Activated effector memory CD4-positive, alpha-beta T cell treated with anti-CD3 and anti-CD28 coated beads, Interleukin-2, amount 50 U/mL, for 16 hours (primary cell): ENCODE results near the gene USP35.

Experiments used
- DNase-seq: peaks from one replicate; pipeline ENCODE4 v3.0.0-alpha.2; 2020

The USP35 gene

DNA sequence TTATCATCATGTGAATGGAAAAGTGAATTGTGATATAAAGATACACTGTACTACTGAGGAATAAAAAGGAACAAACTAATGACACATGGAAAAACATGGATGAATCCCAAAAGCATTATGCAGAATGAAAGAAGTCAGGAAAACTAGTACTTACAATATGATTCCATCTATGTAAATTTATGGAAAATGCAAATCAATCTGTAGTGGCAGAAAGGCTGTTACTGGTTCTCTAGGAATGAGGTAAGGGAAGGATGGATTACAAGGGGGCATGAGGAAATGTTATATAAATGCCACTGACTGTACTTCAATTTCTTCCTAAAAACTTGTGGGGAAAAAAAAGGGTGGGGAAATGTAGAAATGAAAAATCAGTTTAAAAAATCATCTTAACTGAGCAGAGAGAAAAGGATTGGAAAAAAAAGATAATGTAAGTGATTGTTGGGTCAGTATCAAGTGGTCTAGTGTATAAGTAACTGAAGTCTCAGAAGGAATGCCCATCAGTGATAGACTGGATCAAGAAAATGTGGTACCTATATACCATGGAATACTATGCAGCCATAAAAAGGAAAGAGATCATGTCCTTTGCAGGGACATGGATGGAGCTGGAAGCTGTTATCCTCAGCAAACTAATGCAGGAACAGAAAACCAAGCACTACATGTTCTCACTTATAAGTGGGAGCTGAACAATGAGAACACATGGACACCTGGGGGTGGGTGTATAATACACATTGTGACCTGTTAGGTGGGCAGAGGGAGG is 48.8 kb downstream of the USP35 start:
- no peak for DNase-seq

DNA sequence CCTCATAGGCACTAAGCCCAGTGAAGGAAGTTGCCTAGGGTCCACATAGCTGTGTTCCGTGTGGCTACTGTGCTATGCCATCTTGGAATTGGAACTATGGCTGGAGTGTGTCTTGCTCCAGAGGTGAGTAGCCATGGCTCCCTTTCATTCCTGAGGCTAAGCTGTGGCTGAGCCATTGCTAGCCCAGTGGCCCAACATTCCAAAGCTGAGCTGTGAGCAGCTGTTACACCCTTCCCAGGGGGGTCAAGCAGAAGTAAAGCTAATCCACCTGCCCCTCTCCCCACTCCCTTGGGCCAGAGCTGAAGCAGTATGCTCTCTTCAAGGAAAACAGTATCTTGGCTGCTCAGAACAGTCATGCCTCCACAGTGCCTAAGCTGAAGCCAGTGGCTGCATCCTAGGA is 51.1 kb downstream of the USP35 start:
- no peak for DNase-seq

DNA sequence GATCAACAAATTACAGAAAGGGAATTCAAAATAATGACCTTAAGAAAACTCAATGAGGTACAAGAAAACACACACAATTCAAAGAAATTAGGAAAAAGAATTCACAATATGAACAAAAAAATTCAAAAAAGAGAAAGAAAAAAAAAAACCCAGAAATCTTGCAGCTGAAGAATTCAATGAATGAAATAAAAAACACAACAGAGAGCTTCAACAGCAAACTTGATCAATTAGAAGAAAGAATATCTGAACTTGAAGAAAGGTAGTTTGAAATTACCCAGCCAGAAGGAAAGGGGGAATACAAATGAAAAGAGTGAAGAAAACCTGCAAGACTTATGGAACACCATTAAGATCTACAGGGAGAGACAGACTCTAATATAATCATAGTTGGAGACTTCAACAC is 52.8 kb downstream of the USP35 start:
- no peak for DNase-seq

DNA sequence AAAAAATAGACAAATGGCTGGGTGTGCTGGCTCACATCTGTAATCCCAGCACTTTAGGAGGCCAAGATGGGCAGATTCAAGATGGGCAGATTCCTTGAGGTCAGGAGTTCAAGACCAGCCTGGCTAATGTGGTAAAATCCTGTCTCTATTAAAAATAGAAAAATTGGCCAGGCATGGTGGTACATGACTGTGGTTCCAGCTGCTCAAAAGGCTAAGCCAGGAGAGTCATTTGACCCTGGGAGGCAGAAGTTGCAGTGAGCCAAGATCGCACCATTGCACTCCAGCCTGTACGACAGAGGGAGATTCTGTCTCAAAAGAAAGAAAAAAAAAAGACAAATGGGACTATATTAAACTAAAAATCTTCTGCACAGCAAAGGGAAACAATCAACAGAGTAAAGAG is 55.4 kb downstream of the USP35 start:
- no peak for DNase-seq

DNA sequence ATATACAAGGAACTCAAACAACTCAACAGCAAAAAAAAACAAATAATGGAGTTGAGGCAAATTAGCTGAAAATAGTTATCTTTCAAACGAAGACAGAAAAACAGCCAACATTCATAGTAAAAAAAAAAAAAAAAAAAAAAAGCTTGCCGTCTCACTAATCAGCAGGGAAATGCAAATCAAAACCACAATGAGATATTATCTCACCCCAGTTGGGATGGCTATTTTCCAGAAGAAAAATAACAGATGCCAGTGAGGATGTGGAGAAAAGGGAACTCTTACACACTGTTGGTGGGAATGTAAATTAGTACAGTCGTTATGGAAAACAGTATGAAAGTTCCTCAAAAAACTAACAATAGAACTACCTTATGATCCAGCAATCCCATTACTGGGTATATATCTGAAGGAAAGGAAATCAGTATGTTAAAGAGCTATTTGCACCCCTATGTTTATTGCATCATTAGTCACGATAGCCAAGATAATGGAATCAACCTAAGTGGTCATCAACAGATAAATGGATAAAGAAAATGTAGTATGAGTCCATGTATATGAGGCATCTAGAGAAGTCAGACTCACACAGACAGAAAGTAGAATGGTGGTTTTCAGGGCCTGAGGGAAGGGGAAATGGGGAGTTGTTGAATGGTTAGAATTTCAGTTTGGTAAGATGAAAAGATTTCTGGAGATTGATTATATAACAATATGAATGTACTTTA is 56.0 kb downstream of the USP35 start:
- DNase-seq, result no peak

DNA sequence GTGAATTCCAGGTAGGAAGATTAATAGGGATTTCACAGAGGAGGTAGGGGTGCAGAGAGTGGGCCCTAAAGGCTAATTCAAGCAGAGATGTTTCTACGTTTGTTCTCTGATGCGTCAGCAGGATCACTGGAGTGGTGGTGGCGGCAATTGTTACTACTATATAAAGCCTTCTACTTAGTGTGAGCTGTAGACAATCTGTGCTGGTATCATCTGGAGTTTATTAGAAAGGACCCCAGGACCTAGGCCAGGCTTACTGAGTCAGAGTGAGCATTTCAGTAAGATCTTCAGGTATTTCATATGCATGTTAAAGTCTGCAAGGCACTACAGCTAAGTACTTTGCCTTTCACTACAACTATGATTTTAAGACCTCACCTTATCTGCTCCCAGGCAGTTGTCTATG is 59.5 kb downstream of the USP35 start:
- no peak for DNase-seq

DNA sequence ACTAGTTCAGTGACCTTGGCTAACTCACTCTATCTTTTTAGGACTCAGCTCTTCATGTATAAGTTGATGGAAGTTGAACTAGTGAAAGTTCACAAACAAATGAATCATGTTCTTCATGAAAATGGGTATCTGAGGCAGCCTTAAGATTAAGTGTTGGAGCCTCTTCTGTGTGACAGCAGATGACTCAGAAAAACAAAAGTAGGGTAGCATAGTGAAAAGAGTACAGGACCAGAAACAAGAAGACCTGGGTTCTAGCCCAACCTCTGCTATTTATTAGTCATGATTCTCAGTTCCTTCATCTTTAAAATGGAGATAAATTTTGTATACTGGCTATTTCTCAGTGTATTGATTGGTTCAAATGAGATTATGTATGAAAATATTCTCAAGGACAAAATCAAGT is 60.2 kb downstream of the USP35 start:
- DNase-seq, result no peak

DNA sequence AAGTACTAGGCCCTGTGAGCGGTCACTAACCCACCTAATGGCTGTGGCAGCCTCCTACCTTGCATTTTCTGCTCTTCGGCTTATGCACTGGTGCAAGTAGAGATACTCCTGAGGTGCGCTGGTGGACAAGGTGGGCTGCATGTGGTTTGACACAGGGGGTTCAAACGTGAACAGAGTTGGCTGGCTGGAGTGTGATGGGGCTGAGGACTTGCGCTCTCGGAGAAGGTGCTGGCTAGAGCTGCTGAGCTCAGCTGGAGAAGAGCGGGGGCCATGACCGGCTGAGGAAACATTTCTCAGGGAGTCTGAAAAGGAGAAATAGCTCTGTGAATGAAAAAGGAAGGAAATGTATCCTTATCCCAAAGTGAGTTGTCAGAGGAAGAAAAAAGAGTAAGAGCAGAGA is 61.4 kb downstream of the USP35 start:
- DNase-seq, result no peak

DNA sequence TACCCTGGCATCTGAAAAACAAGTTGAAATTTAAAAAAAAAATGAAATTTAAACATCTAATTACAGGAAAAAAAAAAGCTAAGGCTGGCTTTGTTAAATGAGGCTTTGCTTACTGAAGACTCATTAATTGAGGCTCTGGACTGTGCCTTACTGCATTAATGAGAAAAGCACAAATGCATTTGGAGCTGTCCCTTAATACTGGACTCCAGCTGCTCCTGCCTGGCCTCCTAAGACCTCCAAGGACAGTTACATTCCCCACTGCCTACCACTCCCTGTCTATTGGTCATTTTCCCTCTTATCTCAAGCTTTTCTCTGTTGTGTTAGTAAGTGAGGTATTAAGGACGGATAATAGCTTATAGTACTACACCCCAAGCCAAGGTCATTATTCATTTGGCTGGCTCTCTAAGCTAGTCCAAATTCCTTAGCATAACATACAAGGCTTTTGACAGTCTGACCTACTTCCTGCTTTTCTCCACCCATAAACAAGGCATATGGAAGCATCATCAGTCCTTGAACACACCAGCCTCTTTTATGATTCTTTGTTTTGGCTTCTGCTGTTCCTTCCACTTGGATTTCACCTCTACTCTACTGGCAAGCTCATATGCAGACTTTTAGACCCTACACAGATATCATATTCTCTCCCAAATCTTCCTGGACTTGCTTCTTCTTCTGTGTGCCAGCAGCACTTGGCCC is 62.5 kb downstream of the USP35 start:
- DNase-seq, result no peak

DNA sequence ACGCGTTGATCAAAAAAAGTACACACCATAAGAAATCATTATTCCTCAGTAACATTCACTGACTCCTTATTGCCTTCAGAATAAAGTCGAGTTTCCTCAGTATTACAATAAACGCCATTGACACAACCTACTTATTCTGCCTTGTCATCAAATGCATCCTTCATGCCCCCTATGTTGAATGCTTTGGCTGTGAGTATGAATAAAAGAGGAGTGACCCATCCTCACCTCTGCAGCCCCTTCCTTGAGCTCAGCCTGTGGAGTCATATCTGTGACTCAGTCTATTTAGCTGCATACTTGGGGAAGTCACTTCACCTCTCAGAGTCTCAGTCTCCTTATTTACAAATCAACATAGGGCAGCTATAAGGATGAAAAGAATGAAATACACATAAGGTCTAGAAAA is 65.1 kb downstream of the USP35 start:
- no peak for DNase-seq

DNA sequence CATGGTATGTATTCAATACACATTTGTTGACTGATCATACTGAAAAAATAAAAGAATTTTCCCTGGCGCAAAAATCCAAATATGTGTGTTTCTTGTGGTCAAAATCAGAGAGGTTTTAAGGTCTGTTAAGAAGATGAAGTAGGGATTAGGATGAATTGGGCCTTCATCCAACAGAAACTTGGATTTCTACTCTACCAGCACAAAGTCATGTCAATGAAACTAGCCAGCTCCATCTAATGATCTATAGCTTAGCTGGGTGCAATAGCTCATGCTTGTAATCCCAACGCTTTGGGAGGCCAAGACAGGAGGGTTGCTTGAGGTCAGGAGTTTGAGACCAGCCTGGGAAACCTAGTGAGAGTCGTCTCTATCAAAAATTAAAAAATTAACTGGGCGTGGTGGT is 65.5 kb downstream of the USP35 start:
- DNase-seq, result no peak

DNA sequence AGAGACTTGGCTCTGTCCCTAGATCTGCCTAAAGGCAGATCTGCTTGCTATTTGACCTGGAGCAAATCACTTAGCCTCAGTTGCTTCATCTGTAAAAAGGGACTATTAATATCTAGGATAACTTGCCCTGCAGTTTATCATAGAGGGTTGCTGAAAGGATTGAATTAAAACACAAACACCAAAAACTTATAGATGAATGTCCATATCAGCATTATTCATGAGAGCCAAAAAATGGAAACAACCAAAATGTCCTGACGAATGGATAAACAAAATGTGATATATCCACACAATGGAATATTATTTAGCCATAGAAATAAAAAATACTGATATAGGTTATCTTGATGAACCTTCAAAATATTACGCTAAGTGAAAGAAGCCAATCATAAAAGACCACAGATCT is 67.2 kb downstream of the USP35 start:
- DNase-seq, result no peak

DNA sequence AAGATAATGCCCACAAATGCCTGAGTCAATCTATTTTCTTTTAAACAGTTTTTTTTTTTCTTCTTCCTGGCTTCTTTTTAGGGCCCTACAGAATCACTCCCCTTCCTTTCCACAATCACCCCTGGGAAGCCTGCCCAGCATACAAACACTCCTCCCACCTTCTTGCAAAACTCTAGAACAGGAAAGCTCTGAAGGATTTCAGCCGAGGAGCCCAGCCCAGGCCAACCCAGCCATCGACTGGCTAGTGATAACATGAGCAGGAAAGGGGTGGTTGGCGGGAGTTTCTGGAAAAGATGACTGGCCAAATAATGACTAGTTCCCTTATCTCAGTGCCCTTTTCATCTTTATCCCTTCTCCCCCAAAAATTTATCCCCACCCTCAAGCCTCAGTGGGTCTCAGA is 68.2 kb downstream of the USP35 start:
- DNase-seq, result no peak

DNA sequence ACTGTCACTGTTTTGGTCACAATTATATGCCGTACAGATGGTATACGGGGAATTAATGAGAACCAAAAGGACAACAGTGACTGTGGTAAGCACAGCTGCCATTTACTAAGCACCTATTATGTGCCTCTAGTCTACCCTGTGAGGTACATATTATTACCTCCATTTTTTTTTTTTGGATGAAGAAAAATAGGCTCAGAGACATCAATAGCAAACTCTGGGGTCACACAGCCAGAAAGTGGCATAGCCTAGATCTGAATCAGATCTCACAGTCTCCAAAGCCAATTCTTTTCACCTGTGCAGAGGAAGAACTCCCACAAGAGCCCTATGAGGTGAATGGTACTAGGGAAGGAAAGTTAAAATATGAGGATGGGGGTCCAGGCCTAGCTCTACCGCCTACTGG is 68.9 kb downstream of the USP35 start:
- no peak for DNase-seq

DNA sequence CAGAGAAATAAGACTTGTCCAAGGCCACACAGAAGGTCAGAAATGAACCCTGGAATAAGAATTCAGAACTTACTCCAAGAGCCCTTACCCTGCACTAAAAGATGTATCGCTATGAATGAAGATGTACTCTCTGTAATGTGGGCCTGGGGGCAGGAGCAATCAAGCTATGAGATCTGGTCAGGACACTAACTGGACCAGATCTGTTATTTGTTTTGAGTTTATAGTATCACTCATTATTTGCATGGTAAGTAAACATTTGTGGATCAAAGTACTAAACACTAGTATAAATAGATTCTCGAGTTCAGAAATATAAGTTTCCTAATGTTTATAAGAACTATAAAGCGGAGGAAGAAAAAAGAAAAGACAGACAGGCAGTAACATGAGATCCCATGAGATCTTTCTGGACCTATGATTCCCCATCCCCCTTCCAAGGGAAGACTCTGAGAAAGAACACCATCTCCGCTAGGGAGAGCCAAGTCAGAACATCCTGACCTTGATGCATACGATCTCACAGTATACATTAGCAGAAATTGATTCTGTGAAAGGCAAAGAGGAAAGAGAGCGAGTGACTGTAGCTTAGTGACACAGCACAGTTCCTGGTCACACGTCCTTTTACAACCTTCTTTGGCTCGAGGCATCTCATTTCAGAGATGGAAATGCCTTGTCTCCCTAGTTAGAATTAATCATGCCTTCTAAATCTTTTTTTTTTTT is 71.2 kb downstream of the USP35 start:
- no peak for DNase-seq

DNA sequence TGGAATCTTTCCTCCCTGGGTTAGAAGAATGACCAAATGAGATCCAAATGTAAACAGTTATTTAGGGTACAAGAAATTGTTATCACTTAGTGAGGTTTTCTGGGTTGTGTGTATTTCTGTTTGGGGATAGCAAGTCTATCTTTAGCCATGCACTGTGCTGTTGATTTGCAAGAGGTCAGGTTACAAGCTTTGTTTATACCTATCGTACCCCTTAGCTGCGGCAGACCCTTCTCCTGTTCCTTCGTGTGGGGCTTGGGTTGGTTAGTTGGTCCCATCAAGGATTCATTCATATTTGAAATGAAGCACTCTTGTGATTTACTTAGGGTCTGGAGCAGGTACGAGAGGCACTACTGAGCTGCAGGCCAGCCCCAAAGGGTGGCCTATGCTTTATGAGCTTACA is 72.6 kb downstream of the USP35 start:
- no peak for DNase-seq

DNA sequence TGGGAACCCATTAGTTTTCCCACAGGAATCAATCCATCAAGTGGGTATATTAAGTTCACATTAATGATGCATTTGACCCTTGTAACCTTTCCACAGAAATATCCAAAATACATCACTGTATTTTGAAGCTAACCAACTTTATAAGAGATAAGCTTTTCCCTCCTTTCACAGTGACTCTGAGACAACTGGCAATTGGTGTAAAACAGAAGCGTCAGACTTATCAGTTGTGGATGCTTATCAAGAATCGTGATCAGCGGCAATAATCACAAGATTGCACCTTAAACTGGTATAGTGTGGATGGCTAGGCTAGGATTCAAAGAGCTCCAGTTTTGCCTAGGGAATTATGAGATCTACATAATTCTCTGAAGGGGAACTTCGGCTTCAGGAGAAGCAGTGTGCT is 73.1 kb downstream of the USP35 start:
- no peak for DNase-seq

DNA sequence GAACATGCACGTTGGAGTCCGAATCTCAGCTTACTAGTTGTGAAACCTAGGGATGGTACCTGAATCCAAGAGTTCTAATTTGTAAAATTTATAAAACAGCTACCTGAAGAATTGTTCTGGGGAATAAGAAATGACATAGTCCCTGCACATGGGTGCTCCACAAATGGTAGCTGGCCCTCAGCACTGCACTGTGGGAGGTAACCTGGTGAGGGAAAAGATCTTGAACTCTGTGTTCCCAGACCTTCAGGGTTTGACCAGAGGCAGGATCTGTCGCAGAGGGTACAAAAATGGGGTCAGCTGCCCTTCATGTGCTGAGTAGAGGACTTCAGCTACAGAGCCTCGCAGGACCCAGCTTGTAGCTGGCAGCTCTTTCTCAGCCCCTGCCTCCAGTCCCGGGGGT is 73.5 kb downstream of the USP35 start:
- DNase-seq, result no peak

DNA sequence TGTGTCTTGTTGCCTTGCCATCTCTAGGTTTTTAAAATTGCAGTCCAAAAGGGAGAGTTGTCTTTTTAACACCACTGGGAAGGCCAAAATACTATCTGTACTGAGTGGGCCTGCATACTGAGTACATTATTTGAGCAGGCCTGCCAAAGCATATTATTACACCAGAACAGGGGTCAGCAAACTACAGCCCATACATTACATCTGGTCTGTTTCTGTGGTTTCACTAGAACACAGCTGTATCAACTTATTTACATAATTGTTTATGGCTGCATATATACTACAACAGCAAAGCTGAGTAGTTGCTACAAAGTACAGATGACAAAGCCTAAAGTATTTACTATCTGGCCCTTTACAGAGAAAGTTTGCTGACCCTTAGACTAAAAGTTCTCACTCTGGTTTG is 74.0 kb downstream of the USP35 start:
- DNase-seq, result no peak
